ENCODE results near the gene RNF115. TPM values are rescaled to one million over a fixed set of nuclear protein-coding genes. Genes with fewer than 3 reads are reported as not detected.

Gene RNF115
- total and polyA plus RNA-seq, 2 of the 13 experiments (the other 11 are each of a cell fraction or from before 2014, with no cell fraction given) = 6.0 to 10.1 TPM

DNA sequence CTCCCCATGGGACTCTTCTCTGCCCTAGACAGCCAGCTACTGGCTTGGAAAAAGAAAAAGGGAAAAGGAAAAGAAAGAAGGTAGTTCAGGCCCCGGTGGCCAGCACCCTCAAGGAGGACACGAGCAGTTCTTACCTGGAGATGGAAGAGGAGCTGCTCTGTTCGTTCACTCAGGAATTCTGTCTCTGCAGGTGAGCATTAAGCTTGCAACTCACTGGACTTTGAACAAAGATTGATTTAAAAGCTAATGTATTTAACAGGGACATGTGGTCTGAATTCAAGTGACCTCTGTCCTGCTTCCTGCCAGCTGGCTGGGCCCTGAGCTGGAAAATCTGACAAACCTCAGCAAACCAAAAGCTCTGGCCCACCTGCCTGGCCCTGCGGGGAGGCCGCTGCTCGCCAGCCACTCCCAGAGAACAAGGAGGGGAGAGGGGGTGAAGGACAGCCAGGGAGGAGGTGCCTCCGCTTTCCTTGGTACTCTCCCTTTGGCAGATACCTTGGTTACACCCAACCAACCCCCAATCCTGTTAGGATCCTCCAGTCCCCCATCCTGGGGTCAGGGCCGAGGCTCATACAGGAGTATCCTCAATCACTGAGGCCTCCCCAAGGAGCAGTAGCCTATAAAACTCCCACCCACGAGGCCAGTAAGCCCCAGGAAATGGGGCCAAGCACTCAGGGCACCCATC, 116.6 kb downstream of the RNF115 start, which contains the start of gene PDZK1 (continued):
- TF ChIP-seq, protein P1, sequence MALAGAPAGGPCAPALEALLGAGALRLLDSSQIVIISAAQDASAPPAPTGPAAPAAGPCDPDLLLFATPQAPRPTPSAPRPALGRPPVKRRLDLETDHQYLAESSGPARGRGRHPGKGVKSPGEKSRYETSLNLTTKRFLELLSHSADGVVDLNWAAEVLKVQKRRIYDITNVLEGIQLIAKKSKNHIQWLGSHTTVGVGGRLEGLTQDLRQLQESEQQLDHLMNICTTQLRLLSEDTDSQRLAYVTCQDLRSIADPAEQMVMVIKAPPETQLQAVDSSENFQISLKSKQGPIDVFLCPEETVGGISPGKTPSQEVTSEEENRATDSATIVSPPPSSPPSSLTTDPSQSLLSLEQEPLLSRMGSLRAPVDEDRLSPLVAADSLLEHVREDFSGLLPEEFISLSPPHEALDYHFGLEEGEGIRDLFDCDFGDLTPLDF (CRISPR knock-in tag; IDR thresholded peaks at IDR 0.05) = no peak
- TF ChIP-seq ZSCAN30 (CRISPR knock-in tag; IDR thresholded peaks at IDR 0.05) (no peak), SIN3A (IDR thresholded peaks at IDR 0.05; ENCODE audit: borderline replicate concordance, low read depth, low read length) (peak; percentile 69), HNF4G (IDR thresholded peaks at IDR 0.05; ENCODE audit: borderline replicate concordance, low read depth, low read length) (peak; percentile 83), HNF4G (CRISPR knock-in tag; IDR thresholded peaks at IDR 0.05; ENCODE audit: borderline replicate concordance, low read depth) (peak; percentile 84; the same call in 1 of the 2 replicates), SP1 (IDR thresholded peaks at IDR 0.05) (no peak), SP1 (CRISPR knock-in tag; IDR thresholded peaks at IDR 0.05) (no peak), REL (CRISPR knock-in tag; conservative IDR thresholded peaks at IDR 0.05) (no peak), ZNF160 (CRISPR knock-in tag; IDR thresholded peaks at IDR 0.05) (peak; percentile 56; the same call in 1 of the 2 replicates), PHF8 (CRISPR knock-in tag; IDR thresholded peaks at IDR 0.05) (no peak; the same call in 1 of the 2 replicates), ZNF496 (CRISPR knock-in tag; IDR thresholded peaks at IDR 0.05; ENCODE audit: insufficient replicate concordance) (no peak), ZNF782 (CRISPR knock-in tag; IDR thresholded peaks at IDR 0.05; ENCODE audit: borderline replicate concordance) (no peak), KLF12 (CRISPR knock-in tag; IDR thresholded peaks at IDR 0.05; ENCODE audit: borderline replicate concordance) (0 out of 2 replicates have a peak, but pooled peaks have one; percentile 47), ZNF768 (CRISPR knock-in tag; IDR thresholded peaks at IDR 0.05) (no peak), U2AF1 (optimal IDR thresholded peaks at IDR 0.05; ENCODE audit: low read depth, low read length) (no peak), ZNF7 (CRISPR knock-in tag; IDR thresholded peaks at IDR 0.05) (0 out of 2 replicates have a peak, but pooled peaks have one; percentile 17), SPEN (CRISPR knock-in tag; IDR thresholded peaks at IDR 0.05; ENCODE audit: low read depth) (peak; percentile 52), ZSCAN29 (CRISPR knock-in tag; conservative IDR thresholded peaks at IDR 0.05) (0 out of 2 replicates have a peak, but pooled peaks have one; percentile 26), ZBTB8A (CRISPR knock-in tag; IDR thresholded peaks at IDR 0.05; ENCODE audit: borderline replicate concordance, low read depth) (no peak)
- TF ChIP-seq, protein P2, sequence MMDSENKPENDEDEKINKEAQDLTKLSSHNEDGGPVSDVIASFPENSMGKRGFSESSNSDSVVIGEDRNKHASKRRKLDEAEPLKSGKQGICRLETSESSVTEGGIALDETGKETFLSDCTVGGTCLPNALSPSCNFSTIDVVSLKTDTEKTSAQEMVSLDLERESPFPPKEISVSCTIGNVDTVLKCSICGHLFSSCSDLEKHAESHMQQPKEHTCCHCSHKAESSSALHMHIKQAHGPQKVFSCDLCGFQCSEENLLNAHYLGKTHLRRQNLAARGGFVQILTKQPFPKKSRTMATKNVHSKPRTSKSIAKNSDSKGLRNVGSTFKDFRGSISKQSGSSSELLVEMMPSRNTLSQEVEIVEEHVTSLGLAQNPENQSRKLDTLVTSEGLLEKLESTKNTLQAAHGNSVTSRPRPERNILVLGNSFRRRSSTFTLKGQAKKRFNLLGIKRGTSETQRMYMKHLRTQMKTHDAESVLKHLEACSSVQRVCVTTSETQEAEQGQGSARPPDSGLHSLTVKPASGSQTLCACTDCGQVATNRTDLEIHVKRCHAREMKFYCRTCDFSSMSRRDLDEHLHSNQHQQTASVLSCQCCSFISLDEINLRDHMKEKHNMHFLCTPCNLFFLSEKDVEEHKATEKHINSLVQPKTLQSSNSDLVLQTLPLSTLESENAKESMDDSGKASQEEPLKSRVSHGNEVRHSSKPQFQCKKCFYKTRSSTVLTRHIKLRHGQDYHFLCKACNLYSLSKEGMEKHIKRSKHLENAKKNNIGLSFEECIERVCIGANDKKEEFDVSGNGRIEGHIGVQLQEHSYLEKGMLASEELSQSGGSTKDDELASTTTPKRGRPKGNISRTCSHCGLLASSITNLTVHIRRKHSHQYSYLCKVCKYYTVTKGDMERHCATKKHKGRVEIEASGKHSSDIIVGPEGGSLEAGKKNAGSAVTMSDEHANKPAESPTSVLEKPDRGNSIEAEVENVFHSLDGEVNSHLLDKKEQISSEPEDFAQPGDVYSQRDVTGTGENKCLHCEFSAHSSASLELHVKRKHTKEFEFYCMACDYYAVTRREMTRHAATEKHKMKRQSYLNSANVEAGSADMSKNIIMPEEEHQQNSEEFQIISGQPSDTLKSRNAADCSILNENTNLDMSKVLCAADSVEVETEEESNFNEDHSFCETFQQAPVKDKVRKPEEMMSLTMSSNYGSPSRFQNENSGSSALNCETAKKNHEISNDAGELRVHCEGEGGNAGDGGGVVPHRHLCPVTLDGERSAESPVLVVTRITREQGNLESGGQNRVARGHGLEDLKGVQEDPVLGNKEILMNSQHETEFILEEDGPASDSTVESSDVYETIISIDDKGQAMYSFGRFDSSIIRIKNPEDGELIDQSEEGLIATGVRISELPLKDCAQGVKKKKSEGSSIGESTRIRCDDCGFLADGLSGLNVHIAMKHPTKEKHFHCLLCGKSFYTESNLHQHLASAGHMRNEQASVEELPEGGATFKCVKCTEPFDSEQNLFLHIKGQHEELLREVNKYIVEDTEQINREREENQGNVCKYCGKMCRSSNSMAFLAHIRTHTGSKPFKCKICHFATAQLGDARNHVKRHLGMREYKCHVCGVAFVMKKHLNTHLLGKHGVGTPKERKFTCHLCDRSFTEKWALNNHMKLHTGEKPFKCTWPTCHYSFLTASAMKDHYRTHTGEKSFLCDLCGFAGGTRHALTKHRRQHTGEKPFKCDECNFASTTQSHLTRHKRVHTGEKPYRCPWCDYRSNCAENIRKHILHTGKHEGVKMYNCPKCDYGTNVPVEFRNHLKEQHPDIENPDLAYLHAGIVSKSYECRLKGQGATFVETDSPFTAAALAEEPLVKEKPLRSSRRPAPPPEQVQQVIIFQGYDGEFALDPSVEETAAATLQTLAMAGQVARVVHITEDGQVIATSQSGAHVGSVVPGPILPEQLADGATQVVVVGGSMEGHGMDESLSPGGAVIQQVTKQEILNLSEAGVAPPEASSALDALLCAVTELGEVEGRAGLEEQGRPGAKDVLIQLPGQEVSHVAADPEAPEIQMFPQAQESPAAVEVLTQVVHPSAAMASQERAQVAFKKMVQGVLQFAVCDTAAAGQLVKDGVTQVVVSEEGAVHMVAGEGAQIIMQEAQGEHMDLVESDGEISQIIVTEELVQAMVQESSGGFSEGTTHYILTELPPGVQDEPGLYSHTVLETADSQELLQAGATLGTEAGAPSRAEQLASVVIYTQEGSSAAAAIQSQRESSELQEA (CRISPR knock-in tag; IDR thresholded peaks at IDR 0.05; ENCODE audit: not compliant biosample characterization) = no peak
- TF ChIP-seq, protein P3, sequence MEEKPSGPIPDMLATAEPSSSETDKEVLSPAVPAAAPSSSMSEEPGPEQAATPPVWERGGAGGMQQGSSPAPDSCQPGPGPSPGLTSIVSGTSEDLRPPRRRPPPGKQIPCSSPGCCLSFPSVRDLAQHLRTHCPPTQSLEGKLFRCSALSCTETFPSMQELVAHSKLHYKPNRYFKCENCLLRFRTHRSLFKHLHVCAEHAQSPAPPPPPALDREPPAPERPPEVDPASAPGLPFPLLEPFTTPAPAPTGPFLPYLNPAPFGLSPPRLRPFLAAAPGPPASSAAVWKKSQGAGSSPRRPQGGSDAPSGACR (CRISPR knock-in tag; IDR thresholded peaks at IDR 0.05) = 0 out of 2 replicates have a peak, but pooled peaks have one; percentile 41

Data from HepG2 (cell line).